ENCODE data around the gene ME1.

ME1 gene

DNA sequence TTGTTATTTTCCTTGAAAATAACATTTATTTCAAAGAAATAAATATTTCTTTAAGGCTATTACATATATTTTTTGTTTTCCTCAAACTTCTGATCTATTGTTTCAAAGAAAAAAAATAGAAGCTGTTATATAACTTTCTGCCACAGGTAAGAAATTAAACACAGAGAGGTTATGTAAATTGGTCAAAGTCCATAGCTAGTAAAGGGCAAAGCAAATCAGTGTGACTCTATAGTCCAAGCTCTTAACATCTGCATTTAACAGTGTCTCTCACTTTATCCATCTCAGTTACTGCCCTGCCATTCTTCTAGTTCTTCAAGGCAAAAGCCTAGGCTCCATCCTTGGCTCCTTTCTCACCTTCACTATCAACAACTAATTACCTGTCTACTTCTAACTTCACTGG lies 180.6 kb downstream of the ME1 start:
- TF ChIP-seq EGR1 (IDR thresholded peaks at IDR 0.05): no peak
- no peak for TF ChIP-seq TEAD4 (IDR thresholded peaks at IDR 0.05)
- no peak for TF ChIP-seq RAD21 (IDR thresholded peaks at IDR 0.05; ENCODE audit: low read depth)
- TF ChIP-seq, protein P1, sequence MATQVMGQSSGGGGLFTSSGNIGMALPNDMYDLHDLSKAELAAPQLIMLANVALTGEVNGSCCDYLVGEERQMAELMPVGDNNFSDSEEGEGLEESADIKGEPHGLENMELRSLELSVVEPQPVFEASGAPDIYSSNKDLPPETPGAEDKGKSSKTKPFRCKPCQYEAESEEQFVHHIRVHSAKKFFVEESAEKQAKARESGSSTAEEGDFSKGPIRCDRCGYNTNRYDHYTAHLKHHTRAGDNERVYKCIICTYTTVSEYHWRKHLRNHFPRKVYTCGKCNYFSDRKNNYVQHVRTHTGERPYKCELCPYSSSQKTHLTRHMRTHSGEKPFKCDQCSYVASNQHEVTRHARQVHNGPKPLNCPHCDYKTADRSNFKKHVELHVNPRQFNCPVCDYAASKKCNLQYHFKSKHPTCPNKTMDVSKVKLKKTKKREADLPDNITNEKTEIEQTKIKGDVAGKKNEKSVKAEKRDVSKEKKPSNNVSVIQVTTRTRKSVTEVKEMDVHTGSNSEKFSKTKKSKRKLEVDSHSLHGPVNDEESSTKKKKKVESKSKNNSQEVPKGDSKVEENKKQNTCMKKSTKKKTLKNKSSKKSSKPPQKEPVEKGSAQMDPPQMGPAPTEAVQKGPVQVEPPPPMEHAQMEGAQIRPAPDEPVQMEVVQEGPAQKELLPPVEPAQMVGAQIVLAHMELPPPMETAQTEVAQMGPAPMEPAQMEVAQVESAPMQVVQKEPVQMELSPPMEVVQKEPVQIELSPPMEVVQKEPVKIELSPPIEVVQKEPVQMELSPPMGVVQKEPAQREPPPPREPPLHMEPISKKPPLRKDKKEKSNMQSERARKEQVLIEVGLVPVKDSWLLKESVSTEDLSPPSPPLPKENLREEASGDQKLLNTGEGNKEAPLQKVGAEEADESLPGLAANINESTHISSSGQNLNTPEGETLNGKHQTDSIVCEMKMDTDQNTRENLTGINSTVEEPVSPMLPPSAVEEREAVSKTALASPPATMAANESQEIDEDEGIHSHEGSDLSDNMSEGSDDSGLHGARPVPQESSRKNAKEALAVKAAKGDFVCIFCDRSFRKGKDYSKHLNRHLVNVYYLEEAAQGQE (IDR thresholded peaks at IDR 0.05; ENCODE audit: low read depth): no peak
- TF ChIP-seq FOXM1 (IDR thresholded peaks at IDR 0.05; ENCODE audit: borderline replicate concordance, low read depth): no peak
- TF ChIP-seq TCF12 (IDR thresholded peaks at IDR 0.05; ENCODE audit: low read depth): no peak
- TF ChIP-seq NFIC (IDR thresholded peaks at IDR 0.05): no peak
- TF ChIP-seq CREB1 (IDR thresholded peaks at IDR 0.05; ENCODE audit: low read depth): no peak
- TF ChIP-seq YY1 (IDR thresholded peaks at IDR 0.05; ENCODE audit: low read depth): no peak
- no peak for TF ChIP-seq CEBPB (IDR thresholded peaks at IDR 0.05)

DNA sequence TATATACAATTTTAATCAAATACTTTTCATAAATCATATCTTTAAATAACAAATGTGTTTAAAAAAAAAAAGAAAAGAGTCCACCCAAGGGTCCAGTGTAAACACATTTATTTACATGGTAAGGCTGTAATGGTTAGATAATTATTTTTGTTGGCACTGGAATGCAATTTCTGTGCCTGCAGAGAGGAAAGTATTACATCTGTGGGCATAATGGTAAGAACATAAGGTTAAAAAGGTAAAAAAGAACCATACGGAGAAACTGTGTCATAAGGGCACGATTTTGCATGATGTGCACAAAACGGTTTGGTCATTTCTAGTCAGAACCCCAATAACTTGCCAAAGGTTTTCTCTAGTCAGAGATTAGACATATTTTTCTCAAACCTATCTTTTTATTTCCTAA lies 183.4 kb downstream of the ME1 start:
- no peak for TF ChIP-seq TCF12 (IDR thresholded peaks at IDR 0.05; ENCODE audit: low read depth)
- TF ChIP-seq TAF1 (IDR thresholded peaks at IDR 0.05; ENCODE audit: low read depth): no peak
- TF ChIP-seq TEAD4 (IDR thresholded peaks at IDR 0.05): no peak
- TF ChIP-seq EGR1 (IDR thresholded peaks at IDR 0.05): no peak
- no peak for TF ChIP-seq EP300 (IDR thresholded peaks at IDR 0.05; ENCODE audit: borderline replicate concordance)
- TF ChIP-seq FOXM1 (IDR thresholded peaks at IDR 0.05; ENCODE audit: borderline replicate concordance, low read depth): no peak
- TF ChIP-seq CEBPB (IDR thresholded peaks at IDR 0.05): no peak
- no peak for TF ChIP-seq RAD21 (IDR thresholded peaks at IDR 0.05; ENCODE audit: low read depth)

DNA sequence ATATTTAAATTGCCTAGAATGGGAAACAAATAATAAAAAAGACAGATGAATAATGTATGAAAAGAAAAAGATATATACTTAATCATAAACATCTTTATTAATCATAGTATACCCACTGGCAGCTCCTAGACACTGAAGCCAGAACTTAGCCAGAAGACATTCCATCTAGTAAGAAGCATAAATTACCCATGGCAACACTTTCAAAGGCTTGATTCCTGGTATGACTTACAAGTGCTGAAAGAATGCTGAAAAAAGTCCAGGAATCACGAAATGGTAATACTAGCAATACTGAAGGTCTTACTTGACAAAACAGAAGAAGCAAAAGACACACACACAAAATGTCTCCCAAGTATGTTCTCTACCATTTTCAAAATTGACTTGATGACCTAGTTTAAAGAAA lies 199.7 kb downstream of the ME1 start:
- TF ChIP-seq RAD21 (IDR thresholded peaks at IDR 0.05; ENCODE audit: low read depth): no peak
- TF ChIP-seq TEAD4 (IDR thresholded peaks at IDR 0.05): no peak
- no peak for TF ChIP-seq EP300 (IDR thresholded peaks at IDR 0.05; ENCODE audit: borderline replicate concordance)
- TF ChIP-seq TAF1 (IDR thresholded peaks at IDR 0.05; ENCODE audit: low read depth): no peak

DNA sequence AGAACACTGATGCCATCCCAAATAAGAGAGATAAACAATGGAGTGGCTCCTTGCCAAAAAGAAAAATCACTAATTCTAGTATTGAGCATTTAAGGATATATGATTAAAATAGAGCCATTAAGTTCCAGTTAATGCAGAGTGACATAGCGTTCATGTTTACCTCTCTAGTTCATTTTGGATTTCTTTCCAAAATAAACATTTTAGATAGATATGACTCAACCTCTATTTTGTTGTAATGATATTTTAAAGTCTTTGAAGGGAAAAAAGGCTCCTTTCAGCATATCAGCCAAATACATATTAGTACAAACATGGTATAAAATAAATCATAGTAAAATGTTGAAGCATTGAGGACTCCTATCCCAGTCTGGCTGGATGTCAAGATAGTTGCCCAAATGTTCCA lies 204.3 kb downstream of the ME1 start:
- TF ChIP-seq NFIC (IDR thresholded peaks at IDR 0.05) (no peak), EGR1 (IDR thresholded peaks at IDR 0.05) (no peak), FOXM1 (IDR thresholded peaks at IDR 0.05; ENCODE audit: borderline replicate concordance, low read depth) (no peak), CEBPB (IDR thresholded peaks at IDR 0.05) (no peak), TAF1 (IDR thresholded peaks at IDR 0.05; ENCODE audit: low read depth) (no peak), EP300 (IDR thresholded peaks at IDR 0.05; ENCODE audit: borderline replicate concordance) (no peak), ZBTB7A (IDR thresholded peaks at IDR 0.05; ENCODE audit: low read depth) (no peak), YY1 (IDR thresholded peaks at IDR 0.05; ENCODE audit: low read depth) (no peak), RAD21 (IDR thresholded peaks at IDR 0.05; ENCODE audit: low read depth) (no peak)
- TF ChIP-seq, protein P2, sequence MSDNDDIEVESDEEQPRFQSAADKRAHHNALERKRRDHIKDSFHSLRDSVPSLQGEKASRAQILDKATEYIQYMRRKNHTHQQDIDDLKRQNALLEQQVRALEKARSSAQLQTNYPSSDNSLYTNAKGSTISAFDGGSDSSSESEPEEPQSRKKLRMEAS (IDR thresholded peaks at IDR 0.05): no peak
- TF ChIP-seq, protein P3, sequence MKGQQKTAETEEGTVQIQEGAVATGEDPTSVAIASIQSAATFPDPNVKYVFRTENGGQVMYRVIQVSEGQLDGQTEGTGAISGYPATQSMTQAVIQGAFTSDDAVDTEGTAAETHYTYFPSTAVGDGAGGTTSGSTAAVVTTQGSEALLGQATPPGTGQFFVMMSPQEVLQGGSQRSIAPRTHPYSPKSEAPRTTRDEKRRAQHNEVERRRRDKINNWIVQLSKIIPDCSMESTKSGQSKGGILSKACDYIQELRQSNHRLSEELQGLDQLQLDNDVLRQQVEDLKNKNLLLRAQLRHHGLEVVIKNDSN (IDR thresholded peaks at IDR 0.05): no peak

DNA sequence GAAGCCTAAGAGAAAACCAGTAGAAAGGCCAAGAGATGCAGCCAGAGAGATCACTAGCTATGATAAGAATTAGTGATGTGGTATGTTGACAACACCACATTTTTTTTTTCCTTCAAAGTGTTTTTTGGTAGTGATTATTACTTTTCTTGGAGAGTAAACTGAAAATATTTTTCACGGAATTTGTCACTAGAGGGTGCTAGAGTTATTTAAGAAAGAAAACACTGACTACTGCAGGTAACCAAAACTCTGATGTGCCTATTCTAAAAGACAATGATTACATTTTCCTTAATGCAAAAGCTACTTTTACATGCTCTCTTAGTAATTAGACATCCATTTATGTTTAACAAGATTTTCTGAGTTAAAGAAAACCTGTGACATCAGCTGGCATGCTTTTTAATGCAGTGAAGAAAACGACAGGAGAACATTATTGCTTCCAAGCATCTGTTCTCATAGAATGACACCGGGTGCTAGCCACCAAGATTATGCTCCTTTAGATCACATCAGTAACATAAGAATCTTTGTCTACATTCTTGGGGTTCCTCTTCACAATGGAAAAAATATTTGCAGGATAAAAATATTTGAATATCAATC lies 208.9 kb downstream of the ME1 start:
- TF ChIP-seq TCF12 (IDR thresholded peaks at IDR 0.05; ENCODE audit: low read depth) (no peak), EP300 (IDR thresholded peaks at IDR 0.05; ENCODE audit: borderline replicate concordance) (no peak), CEBPB (IDR thresholded peaks at IDR 0.05) (no peak), NFIC (IDR thresholded peaks at IDR 0.05) (no peak), TAF1 (IDR thresholded peaks at IDR 0.05; ENCODE audit: low read depth) (no peak), RAD21 (IDR thresholded peaks at IDR 0.05; ENCODE audit: low read depth) (peak; percentile 59), YY1 (IDR thresholded peaks at IDR 0.05; ENCODE audit: low read depth) (no peak)
- TF ChIP-seq, protein P3 (IDR thresholded peaks at IDR 0.05): no peak

DNA sequence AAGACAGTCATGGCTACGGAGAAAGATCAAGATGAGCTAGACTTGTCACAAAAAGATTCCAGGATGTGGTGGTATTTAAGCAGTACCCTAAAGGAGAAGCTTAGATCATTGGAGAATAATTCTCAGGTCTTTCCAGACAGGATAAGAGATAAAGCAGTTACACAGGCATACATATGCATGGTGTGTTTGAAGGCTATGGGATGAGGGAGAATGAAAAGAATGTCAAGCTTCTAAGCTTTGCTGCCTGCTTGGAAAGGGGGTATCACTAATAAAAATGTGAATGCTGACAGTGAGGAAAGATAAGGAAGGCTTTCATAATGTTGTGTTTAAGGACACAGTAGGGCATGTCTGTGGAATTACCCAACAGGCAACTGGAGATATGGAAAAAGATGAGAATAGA lies 209.6 kb downstream of the ME1 start:
- no peak for TF ChIP-seq TCF12 (IDR thresholded peaks at IDR 0.05; ENCODE audit: low read depth)
- TF ChIP-seq ZBTB7A (IDR thresholded peaks at IDR 0.05; ENCODE audit: low read depth): no peak
- TF ChIP-seq, protein P3 (IDR thresholded peaks at IDR 0.05): no peak
- no peak for TF ChIP-seq TAF1 (IDR thresholded peaks at IDR 0.05; ENCODE audit: low read depth)
- no peak for TF ChIP-seq EGR1 (IDR thresholded peaks at IDR 0.05)
- TF ChIP-seq, protein P2 (IDR thresholded peaks at IDR 0.05): no peak
- no peak for TF ChIP-seq CREB1 (IDR thresholded peaks at IDR 0.05; ENCODE audit: low read depth)
- no peak for TF ChIP-seq YY1 (IDR thresholded peaks at IDR 0.05; ENCODE audit: low read depth)
- TF ChIP-seq FOXM1 (IDR thresholded peaks at IDR 0.05; ENCODE audit: borderline replicate concordance, low read depth): no peak
- no peak for TF ChIP-seq NFIC (IDR thresholded peaks at IDR 0.05)
- TF ChIP-seq CEBPB (IDR thresholded peaks at IDR 0.05): no peak
- no peak for TF ChIP-seq RAD21 (IDR thresholded peaks at IDR 0.05; ENCODE audit: low read depth)
- TF ChIP-seq TEAD4 (IDR thresholded peaks at IDR 0.05): no peak
- TF ChIP-seq, protein P1 (IDR thresholded peaks at IDR 0.05; ENCODE audit: low read depth): no peak
- no peak for TF ChIP-seq EP300 (IDR thresholded peaks at IDR 0.05; ENCODE audit: borderline replicate concordance)
